DND-41 (cell line): ENCODE data around the gene ISG15.

Experiments
- EZH2 ChIP-seq: IDR thresholded peaks from 3 replicates; pipeline ENCODE4 v1.6.1; 2012; ENCODE audit warnings: borderline replicate concordance, low read depth, mild to moderate bottlenecking, moderate library complexity, low read length, inconsistent platforms; ENCODE audit not compliant: severe bottlenecking
- TF ChIP-seq, protein P1 (sequence below): IDR thresholded peaks from 2 replicates; pipeline ENCODE4 v1.5.1; 2012; ENCODE audit warnings: borderline replicate concordance, low read length, moderate library complexity, mild to moderate bottlenecking; ENCODE audit not compliant: poor library complexity, severe bottlenecking; ENCODE audit errors: extremely low read depth

DNA sequence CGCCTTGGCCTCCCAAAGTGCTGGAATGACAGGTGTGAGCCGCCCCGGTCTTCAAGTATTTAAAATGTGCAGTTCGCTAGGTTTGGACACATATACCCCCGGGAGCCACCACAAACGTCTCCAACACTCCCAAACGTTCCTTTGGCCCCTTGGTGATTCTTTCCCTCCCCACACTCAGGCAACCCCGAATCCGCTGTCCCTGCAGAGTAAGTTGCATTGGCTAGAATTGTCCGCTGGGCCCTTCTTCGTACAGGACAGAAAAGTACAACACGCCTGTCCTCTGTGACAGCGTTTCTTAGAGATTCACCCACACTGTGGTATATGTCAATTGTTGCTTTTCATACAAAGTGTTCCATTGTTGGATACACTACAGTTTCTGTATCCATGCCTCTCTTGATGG is 28.2 kb upstream of the ISG15 start:
- TF ChIP-seq, protein P1, sequence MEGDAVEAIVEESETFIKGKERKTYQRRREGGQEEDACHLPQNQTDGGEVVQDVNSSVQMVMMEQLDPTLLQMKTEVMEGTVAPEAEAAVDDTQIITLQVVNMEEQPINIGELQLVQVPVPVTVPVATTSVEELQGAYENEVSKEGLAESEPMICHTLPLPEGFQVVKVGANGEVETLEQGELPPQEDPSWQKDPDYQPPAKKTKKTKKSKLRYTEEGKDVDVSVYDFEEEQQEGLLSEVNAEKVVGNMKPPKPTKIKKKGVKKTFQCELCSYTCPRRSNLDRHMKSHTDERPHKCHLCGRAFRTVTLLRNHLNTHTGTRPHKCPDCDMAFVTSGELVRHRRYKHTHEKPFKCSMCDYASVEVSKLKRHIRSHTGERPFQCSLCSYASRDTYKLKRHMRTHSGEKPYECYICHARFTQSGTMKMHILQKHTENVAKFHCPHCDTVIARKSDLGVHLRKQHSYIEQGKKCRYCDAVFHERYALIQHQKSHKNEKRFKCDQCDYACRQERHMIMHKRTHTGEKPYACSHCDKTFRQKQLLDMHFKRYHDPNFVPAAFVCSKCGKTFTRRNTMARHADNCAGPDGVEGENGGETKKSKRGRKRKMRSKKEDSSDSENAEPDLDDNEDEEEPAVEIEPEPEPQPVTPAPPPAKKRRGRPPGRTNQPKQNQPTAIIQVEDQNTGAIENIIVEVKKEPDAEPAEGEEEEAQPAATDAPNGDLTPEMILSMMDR, result no peak
- TF ChIP-seq EZH2, result no peak
